GM19324 (cell line): Measurements from ENCODE around the gene TAMALIN.
"Not testable (repeated sequence)": the region's sequence is repeated elsewhere in the genome, so short reads cannot be mapped to it uniquely, and the experiment has no call there.

Source experiments
- ATAC-seq: cut with Tn5 transposase; IDR thresholded peaks from one replicate; pipeline ENCODE4 v1.9.1; 2021; ENCODE audit warnings: mild to moderate bottlenecking, moderate library complexity; ENCODE audit not compliant: unreplicated experiment, low FRiP score

The TAMALIN gene

DNA sequence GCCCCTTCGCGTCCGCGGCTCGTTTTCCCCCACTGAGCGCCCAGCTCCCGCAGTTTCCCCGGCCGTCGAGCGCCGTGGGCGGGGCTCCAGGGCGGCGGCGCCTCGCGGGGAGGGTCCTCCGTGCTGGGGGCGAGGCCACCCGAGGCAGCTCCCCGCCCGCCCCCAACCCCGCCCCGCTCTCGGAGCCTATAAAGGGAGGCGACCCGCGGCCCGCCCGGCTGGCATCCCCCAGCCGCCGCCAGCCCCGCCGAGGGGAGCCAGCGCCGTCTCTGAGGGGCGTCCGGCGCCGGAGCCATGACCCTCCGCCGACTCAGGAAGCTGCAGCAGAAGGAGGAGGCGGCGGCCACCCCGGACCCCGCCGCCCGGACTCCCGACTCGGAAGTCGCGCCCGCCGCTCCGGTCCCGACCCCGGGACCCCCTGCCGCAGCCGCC, at the start of gene TAMALIN:
TSS of gene TAMALIN (plus strand) at position 221 of the 432 bp plus-strand sequence. CDS start at position 295, 74 bp downstream.
- no peak for ATAC-seq

DNA sequence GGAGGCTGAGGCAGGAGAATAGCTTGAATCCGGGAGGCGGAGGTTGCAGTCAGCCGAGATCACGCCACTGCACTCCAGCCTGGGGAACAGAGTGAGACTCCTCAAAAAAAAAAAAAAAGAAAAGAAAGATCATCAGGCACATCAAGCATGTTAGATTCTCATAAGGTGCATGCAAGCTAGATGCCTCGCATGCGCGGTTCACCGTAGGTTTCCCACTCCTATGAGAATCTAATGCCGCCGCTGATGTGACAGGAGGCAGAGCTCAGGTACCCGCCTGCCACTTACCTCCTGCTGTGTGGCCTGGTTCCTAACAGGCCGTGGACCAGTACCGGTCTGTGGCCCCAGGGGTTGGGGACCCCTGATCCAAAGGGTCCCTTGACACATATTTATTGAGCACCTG, 48.2 kb upstream of the TAMALIN start:
- no peak for ATAC-seq

DNA sequence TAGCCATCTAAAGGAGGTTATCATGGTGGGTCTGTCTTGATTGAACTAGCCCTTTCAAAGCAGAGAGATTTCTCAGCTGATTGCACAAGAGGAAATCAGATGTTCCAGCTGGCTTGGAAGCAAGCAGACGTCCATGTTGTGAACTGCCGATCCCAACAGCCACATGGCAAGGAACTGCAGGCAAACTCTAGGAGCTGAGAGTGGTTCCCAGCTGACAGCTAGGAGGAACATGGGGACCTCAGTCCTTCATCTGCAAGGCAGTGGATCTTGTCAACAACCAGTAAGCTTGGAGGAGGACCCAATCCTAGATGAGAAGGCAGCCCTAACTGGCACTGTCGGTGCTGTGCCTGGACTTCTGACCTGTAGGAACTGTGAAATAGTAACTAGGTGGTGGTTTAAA, 47.5 kb upstream of the TAMALIN start:
- ATAC-seq: no peak

DNA sequence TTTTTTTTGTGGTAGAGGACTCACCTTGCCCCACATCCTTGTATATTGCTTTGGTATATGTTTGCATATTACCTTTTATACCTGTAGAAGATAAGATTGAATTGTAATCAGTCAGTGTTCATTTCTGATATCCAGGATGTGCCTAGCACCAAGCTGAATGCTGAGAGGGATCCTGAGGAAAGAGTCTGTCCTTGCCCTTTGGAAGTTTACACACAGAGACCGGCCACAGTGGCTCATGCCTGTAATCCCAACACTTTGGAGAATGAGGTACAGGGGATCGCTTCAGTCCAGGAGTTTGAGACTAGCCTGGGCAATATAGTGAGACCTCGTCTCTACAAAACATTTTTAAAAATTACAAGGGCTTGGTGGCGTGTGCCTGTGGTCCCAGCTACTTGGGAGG, 46.8 kb upstream of the TAMALIN start:
- no peak for ATAC-seq

DNA sequence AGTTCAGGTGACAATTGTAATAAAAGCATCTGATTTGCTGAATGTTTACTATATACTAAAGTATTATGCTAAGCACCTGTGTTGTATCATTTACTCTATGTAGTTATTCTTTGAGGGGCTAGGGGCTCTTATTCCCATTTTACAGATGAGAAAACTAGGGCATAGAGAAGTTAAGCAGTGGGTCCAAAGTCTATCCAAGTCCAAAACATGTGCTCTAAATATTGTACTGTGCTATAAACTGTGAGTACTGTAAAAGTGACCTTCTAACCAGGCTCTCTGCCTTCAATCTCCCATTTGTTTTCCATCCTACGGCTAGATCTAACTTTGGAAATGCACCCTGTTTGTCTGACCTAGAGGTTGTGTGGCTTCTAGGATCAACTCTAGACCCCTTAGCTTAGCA, 46.3 kb upstream of the TAMALIN start:
- no peak for ATAC-seq

DNA sequence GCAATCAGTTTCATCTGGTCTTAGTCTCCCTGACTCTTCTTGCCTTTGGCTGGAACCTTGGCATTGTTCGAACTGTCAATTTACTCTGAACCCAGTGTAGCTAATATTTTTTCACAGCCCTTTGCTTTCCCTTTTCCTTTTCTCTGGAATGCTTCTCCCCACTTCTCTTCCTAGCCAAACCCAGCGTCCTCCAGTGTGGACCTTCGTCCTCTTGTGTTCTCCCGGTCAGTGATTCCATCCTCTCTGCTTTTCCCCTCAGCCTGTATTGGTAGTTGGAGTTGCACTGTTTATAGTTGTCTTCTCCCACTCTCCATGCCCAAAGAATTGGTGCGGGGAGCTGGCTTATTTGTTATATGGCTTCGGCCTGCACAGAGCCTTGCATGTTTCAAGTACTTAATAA, 45.9 kb upstream of the TAMALIN start:
- no peak for ATAC-seq

DNA sequence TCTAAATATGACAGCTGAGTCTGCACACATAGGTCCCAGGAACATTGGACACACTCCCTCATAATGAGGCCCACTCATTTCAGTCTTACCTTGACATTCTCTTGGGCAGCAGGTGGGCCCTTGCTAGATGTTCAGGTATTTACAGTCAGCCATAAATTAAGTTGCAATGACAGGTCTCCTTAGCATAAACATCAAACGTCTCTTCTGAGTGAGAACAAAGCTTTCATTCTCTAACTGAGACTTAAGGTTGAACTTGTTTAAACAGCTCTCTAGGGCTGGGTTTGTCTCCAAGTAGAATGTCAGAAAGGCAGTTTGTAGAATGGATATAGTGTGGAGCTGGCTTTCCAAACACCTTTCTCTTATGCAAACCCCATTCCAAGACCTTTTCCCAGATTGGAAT, 44.9 kb upstream of the TAMALIN start:
- no peak for ATAC-seq

DNA sequence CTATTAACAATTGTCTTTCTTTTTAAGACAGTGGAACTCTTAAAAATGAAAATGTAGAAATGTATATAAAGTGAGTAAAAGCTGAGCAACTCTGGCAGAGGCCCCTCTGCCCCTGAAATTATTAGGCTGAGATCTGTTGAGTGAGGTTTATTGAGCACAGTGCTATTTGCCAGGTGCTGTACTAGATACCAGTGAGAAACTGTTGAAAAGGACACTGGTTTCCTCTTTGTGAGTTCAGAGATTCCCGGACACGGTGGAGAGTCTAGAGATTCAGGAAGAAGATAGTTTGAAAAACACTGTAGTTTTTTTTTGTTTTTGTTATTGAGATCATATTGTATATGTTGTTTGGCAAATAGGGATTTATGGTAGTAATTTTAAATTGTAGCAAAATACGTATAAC, 44.0 kb upstream of the TAMALIN start:
- ATAC-seq: no peak

DNA sequence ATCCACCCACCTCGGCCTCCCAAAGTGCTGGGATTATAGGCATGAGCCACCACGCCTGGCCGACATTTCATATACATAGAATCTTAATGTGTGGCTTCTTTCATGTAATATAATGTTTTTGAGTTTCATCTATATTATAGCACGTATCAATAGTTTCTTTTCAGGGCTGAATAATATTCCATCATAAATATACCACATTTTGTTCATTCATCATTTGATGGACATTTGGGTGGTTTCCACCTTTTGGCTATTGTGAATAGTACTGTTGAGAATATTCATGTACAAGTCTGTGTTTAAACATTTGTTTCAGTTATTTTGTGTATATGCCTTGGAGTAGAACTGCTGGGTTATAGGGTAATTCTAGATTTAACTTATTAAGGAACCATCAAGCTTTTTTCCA, 43.3 kb upstream of the TAMALIN start:
- ATAC-seq: no peak

DNA sequence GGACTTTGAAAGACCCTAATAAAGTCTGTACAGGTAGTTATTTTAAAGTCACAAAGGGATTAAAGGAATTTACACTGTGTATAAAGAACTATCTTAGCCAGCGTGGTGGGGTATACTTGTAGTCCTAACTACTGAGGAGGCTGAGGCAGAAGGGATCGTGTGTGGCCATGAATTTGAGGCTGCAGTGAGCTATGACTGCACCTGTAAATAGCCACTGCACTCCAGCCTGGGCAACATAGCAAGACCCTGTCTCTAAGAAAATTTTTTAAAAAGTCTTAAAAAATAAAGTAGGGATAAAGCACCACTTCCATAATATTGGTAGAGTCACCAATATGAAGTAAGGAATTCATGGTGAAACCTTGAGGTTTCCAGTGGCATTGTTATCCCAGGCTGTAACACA, 37.1 kb upstream of the TAMALIN start:
- no peak for ATAC-seq

DNA sequence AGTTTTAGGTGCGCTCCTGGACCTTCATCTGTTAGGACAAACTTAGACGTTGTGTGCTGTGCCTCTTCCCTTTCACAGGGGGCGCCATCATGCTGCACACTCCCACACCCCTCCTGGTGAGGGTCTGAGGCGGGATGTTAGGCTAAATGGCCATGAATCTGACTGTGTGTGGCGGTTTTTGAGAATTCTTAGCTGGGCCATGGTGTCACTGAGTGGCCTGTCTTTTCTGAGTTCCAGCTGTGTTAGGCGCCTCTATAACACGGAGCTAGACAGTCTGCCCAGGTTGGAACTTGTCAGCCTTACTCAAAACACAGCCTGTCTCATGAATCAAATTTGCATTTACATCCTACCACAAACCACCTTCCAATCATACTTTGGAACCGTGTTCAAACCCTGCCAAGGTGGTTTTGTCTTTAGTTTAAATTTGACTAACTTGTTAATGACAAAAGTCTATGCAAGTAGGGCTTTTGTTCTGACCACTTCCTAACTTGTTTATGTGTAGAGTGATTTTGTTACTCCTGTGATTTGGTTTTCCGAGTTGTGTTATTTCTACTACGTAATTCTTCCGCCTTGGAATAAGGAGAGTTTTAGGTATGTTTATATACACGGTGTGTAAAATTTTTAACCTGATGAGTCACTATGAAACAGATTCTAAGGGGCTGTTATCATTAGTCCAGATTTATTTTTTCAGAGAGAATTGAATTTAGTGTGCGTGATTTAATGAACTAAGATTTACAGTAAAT, 35.7 kb upstream of the TAMALIN start:
- peak; percentile 85 for ATAC-seq

DNA sequence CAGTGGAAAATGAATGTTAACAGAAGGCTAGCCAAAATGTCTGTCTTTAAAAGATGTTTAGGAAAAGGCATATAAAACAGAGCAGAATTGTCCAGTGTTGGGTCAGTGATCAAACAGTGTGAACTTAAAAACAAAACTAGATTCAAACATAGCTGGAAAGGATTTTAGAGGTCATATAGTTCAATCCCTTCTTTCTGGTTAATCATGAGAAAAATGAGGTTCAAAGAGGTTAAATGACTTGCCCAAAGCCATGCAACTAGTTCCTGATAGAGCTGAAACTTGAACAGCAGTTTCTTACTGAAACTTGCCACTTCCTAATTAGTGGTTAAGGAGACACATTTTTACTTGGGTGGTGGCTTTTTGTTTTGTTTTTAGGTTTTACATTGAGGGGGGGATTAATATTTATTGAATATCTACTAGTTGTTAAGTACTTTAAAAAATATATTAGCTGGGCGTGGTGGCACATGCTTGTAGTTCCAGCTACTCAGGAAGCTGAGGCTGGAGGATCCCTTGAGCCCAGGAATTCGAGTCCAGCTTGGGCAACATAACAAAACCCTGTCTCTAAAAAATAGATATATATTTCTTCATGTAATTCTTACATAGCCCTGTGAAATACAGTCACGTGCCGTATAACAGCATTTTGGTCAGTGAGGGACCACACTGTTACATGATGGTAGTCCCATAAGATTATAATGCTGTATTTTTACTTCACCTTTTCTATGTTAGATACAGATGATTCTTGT, 34.9 kb upstream of the TAMALIN start:
- peak; percentile 42 for ATAC-seq

DNA sequence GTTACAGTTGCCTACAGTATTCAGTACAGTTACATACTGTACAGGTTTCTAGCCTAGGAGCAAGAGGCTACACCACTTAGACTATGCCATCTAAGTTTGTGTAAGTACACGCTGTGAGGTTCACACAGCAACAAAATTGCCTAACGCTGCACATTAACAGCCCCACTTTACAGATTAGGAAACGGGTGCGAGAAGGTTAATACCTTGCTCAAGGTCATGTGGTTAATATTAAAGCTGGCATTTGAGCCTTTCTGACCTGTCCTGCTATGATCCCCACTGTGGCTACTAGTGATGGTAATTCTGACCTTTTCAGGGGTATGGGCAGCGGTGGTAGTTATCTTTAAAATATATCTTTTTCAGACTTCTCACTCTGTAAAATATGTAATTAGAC, 34.3 kb upstream of the TAMALIN start:
- no peak for ATAC-seq

DNA sequence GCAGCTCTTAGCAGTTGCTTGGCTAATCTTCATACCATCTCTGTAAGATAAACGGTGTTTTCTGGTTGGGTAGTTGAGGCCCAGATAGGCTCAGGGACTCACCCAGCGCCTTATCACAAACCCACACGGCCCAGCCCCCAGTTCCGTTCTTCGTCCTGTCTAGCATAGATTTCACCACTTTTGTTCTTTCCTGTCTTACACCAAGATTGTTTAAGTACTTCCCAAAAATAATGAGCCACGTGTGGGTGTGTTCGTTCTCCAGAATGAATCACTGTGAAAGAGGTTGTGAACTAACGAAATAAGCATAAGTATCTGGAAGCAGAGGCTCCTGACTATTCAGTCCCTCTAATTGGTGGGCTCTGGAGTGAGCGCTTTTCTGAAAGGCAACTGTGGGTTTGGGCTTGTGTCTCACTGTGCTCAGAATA, 33.9 kb upstream of the TAMALIN start:
- ATAC-seq: no peak

DNA sequence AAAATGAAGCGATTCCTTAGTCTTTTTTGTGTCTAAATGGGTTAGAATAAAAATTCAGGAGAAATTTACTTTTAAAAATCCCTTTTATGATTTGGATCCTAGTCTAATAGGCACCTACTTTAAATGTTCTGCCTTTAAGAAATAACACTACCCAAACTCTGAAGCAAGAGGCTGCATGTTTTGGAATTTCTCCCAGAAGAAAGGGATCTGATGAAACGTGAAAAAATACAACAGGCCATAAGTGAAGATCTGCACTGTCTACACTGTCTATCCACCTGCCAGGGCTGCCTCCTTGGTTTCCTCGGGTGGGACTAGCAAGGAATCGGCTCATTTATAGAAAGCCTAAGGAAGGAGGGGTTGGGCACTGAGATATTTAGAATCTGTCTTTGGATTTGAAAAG, 33.2 kb upstream of the TAMALIN start:
- ATAC-seq: no peak

DNA sequence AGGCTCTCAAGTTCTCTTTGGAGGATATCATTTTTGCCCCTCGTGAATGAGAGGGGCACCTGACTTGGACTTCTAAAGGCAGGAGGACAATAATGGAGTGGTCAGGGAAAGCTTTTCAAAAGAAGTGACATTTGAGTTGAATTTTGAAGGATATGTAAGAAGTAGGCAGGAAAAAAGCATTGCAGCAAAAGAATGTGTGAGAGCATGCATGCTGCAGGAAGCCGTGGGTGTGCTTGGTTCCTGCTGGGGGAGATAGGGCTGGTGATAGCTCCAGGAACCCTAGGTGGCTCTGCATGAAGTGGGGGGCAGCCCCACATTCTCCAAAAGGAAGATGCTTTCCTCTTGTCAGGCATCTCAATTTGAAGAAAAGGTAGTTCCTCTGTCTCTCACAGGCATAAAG, 32.1 kb upstream of the TAMALIN start:
- ATAC-seq: no peak

DNA sequence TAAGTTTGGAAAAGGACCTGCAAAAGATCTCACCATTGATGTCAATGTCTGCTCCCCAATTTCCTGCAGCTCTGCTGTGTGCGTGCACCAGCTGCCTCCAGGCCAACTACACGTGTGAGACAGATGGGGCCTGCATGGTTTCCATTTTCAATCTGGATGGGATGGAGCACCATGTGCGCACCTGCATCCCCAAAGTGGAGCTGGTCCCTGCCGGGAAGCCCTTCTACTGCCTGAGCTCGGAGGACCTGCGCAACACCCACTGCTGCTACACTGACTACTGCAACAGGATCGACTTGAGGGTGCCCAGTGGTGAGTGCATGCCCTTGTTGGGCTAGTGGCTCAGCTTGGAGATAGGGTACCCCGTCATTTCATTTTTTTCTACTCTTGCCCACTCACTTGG, 31.6 kb upstream of the TAMALIN start:
- ATAC-seq: no peak

DNA sequence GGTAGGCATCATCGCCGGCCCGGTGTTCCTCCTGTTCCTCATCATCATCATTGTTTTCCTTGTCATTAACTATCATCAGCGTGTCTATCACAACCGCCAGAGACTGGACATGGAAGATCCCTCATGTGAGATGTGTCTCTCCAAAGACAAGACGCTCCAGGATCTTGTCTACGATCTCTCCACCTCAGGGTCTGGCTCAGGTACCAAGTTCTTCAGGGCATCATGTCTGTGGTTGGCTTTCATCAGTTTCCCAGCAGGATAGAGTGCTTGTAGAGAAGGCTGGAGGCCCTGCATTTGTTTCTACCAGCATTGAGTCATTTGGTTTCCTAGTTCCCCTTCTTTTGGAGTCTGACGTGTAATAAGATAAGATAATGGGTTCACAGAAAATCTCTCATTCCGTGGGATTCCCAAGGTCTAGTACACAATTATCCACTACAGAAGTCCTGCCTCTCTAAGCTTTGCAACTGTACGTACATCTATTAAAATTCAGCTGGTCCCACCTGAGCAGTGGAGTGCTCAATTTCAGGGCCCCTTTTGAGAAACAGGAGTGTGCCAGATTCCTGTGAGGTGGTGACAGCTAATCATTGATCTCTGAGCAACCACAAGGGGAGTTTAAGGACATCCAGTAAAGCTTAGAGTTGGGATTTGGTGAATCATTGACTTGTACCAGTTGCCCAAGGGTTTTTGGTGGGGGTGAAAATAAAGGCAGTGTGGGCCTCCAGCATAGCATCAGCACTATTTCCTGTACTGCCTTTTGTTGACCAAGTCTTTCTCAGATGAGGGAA, 30.2 kb upstream of the TAMALIN start:
- ATAC-seq: no peak

DNA sequence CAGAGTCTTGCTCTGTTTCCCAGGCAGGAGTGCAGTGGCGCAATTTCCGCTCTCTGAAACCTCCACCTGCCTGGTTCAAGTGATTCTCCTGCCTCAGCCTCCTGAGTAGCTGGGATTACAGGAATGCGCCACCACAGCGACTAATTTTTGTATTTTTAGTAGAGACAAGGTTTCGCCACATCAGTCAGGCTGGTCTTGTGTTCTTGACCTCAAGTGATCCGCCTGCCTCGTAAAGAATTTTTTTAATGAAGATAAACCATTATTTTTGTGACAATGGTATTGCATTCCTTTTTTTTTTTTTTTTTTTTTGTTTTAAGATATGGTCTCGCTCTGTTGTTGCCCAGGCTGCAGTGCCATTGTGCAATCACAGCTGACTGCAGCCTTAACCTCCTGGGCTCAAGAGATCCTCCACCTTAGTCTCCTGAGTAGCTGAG, 29.4 kb upstream of the TAMALIN start:
- ATAC-seq: no peak

DNA sequence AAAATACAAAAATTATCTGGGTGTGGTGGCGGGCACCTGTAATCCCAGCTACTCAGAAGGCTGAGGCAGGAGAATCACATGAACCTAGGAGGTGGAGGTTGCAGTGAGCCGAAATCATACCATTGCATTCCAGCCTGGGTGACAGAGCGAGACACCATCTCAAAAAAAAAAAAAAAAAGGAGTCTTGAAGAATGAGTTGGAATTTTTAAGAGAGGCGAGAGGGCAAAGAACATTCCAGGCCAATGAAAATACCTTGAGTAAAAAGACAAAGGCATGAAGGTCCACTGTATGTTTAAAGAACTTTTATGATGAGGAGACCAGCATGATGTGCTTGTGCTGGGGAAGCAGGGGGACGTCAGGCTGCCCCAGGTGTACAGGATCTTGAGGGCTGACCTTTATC, 27.4 kb upstream of the TAMALIN start:
- ATAC-seq: not testable (repeated sequence)
